Muscle layer of colon (tissue), 2 donors: ENCODE data around the gene TMEM108.

Experiments
- H3K27ac ChIP-seq: one replicate; pipeline ENCODE4 v1.7.0; 2013; ENCODE audit warnings: low read depth, mild to moderate bottlenecking, low read length, moderate library complexity
- H3K27me3 ChIP-seq, 2 donors: one replicate each; pipeline ENCODE4 v1.7.0; 2013; ENCODE audit warnings: low read length in 2 of 2, mild to moderate bottlenecking in 2 of 2; ENCODE audit not compliant: insufficient read depth in 2 of 2, control insufficient read depth in 1 of 2
- H3K36me3 ChIP-seq: one replicate; pipeline ENCODE4 v1.7.0; 2013; ENCODE audit warnings: mild to moderate bottlenecking, low read length; ENCODE audit not compliant: insufficient read depth
- H3K4me1 ChIP-seq: one replicate; pipeline ENCODE4 v1.7.0; 2013; ENCODE audit warnings: mild to moderate bottlenecking, low read length; ENCODE audit not compliant: insufficient read depth
- H3K4me3 ChIP-seq, 2 donors: one replicate each; pipeline ENCODE4 v1.7.0; 2013; ENCODE audit warnings: low read length in 2 of 2, low read depth in 1 of 2, mild to moderate bottlenecking in 1 of 2, moderate library complexity in 1 of 2
- H3K9ac ChIP-seq: one replicate; pipeline ENCODE4 v1.7.0; 2013; ENCODE audit warnings: low read length
- H3K9me3 ChIP-seq: one replicate; pipeline ENCODE4 v1.7.0; 2013; ENCODE audit warnings: mild to moderate bottlenecking, low read length
- donor health status: abdominal sarcoma.
- donor health status: Adenocarcinoma of cecum.

TMEM108 gene

DNA sequence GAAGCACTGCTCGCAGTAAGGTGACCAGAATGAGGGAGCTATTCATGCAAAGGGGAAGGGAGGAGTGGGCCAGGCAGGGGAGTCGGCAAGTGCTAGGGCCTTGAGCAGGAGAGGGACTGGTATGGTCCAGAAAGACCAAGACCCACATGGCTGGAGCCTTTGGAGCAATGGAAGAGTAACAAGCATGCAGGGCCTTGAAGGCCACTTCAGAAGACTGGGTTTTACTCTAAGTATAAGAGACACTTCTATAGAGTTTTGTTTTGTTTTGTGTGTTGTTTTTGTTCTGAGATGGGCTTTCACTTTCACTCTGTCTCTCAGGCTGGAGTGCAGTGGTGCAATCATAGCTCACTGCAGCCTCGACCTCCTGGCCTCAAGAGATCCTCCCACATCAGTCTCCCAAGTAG is 403.7 kb downstream of the TMEM108 start:
- Histone ChIP-seq H3K36me3 (no peaks in the 10 kb centered on the region), H3K4me1 (peaks cover 8% of the 10 kb centered on the region), H3K4me3 (no peak overlapping the region), H3K9ac (no peak overlapping the region), H3K27ac (no peak overlapping the region), H3K27me3 (no peaks in the 10 kb centered on the region), H3K9me3 (no peaks in the 10 kb centered on the region)

DNA sequence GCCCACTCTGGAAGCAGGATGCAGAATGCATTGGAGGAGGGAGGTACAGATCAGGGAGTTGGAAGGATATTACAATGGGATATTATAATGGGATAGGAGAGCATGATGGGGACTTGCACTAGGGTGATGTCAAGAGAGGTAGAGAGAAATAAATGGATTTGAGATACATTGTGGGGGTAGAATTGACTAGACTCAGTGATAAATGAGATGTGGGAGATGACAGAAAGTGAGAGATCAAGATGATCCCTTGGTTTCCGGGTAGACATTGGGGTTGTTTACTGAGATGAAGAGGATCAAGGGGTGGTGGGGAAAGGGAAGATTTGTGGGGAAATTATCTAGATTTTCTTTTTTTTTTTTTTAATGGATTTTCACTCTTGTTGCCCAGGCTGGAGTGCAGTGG is 404.3 kb downstream of the TMEM108 start:
- H3K36me3 ChIP-seq, result no peaks in the 10 kb centered on the region
- peaks cover 6% of the 10 kb centered on the region for H3K4me1 ChIP-seq
- H3K9me3 ChIP-seq, result no peaks in the 10 kb centered on the region
- no peak overlapping the region for H3K4me3 ChIP-seq
- no peaks in the 10 kb centered on the region for H3K27me3 ChIP-seq
- no peak overlapping the region for H3K9ac ChIP-seq
- H3K27ac ChIP-seq, result no peak overlapping the region

DNA sequence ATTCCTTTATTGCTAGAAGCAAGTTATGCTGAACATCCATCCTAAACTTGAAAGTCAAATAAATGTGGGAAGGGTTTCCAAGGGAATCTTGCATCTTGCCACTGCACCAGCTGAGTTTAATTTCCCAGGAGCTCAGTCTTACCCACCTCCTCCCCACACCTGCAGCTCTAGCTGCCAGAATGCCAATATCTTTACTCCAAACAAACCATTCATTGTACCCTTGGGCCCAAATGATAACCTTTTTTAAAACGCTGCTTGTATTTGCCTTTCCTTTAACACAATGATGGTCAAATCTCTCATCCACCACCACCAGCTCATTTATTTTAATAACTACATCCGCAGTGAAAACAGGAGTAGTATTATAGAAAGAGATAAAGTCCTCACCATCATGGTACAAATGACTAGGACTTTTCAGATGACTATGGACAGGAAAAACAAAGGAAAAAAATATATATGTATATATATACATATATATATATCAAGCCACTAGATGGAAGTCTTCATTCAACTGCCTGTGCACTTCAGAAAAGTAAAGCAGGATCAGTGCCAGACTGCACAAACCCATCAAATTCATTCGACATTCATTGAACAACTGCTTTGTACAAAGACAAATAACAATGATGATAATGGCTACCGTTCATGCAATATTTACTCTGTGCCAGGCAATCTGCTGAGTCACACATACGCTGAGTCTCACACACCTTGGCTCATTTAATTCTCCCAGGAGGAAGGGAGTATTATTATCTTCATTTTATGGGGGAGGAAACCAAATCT is 405.6 kb downstream of the TMEM108 start:
- Histone ChIP-seq H3K27ac (no peak overlapping the region), H3K9ac (no peak overlapping the region), H3K36me3 (no peaks in the 10 kb centered on the region), H3K4me1 (no peaks in the 10 kb centered on the region), H3K9me3 (no peaks in the 10 kb centered on the region), H3K27me3 (no peaks in the 10 kb centered on the region), H3K4me3 (no peak overlapping the region)

DNA sequence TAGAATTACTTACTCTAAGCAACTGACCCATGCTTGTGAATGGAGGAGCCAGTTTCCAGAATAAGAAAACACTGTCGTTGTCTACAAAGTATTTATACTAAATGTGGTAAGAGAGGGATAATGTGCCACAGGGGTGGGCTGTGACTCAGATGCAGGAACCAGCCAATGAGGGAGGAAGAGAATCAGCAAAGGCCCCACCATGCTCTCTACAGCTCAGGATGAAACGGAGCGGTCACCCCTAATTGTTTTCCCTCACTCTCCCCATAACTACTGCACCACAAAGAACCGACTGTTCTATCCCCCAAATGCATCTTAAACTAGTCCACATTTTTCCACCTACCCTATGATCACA is 406.2 kb downstream of the TMEM108 start:
- Histone ChIP-seq H3K27me3 (no peaks in the 10 kb centered on the region), H3K36me3 (no peaks in the 10 kb centered on the region), H3K27ac (no peak overlapping the region), H3K4me1 (no peaks in the 10 kb centered on the region), H3K9me3 (no peaks in the 10 kb centered on the region), H3K4me3 (no peak overlapping the region), H3K9ac (no peak overlapping the region)

DNA sequence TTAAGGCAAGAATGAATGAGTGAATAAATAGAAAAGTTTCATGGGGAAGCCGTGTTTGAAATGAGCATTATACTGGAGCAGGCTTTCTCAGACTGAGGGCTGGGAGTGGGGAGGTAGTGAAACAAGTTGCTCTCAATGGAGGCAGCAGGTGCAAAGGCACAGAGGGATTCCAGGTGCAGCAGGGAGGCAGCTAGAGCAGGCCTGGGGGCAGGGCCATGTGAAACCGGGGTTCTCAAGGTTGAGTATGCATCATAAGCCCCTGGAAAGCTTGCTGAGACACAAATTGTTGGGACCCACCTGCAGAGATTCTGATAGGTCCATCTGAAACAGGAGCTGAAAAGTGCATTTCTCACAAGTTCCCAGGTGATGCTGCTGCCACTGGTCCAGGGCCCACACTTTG is 406.9 kb downstream of the TMEM108 start:
- H3K36me3 ChIP-seq, result no peaks in the 10 kb centered on the region
- no peaks in the 10 kb centered on the region for H3K4me1 ChIP-seq
- no peaks in the 10 kb centered on the region for H3K9me3 ChIP-seq
- H3K27me3 ChIP-seq, result no peaks in the 10 kb centered on the region
- H3K27ac ChIP-seq, result no peak overlapping the region
- no peak overlapping the region for H3K4me3 ChIP-seq
- H3K9ac ChIP-seq, result no peak overlapping the region
